Stimulated activated CD4-positive, alpha-beta T cell treated with anti-CD3 and anti-CD28 coated beads, Interleukin-1b, Interleukin-23, amount 100 ng/mL, for 24 hours (primary cell): ENCODE results near the gene PTCD2.

Source experiments
- DNase-seq, 4 experiments: peaks; one replicate each; pipeline ENCODE4 v3.0.0-alpha.2; 2020; ENCODE audit warnings: low read depth in 4 of 4, low spot score in 1 of 4

PTCD2 gene

GRCh38 chr5:72319976-72320752 lies at the start of gene PTCD2, which contains the start of gene MRPS27:
TSS of gene PTCD2 (plus strand) at chr5:72320373. CDS start at chr5:72320383, 10 bp downstream.
TSS of gene MRPS27 (minus strand) at chr5:72320240. CDS start at chr5:72320221, 19 bp downstream.
- DNase-seq: peak; percentile 81 to 92 (median 84)

DNA sequence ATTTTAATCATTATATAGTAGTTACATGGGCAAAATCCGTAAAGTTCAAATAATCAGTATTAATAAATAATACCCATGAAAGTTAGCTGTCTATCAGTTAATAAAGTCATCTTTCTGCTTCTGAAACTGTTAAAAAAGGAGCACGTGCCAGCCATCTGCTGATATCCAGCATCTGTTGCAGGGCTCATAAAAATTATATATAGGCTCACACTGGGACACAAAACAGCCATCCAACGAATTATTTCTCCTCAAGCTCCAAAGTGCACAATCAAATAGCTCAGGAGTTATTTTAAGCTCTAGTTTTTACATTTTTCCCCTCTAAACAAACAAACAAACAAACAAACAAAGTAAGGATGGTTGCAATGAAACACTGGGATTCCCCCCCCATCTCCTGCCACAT lies 48.5 kb upstream of the PTCD2 start:
- DNase-seq: no peak

- DNase-seq: no peak
Measured at GRCh38 chr5:72272398-72272797, 47.8 kb upstream of the PTCD2 start.

DNA sequence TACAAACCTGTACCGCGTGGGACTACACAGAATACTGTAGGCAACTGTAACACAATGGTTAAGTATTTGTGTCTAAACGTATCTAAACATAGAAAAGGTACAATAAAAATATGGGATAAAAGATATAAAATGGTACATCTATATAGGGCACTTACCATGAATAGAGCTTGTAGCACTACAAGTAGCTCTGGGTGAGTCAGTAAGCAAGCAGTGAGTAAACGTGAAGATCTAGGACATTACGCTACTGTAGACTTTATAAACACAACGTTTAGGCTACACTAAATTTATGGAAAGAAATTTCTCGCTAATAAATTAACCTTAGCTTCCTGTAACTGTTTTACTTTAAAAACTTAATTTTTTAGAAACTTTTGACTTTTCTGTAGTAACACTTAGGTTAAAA lies 46.6 kb upstream of the PTCD2 start:
- DNase-seq: no peak

DNA sequence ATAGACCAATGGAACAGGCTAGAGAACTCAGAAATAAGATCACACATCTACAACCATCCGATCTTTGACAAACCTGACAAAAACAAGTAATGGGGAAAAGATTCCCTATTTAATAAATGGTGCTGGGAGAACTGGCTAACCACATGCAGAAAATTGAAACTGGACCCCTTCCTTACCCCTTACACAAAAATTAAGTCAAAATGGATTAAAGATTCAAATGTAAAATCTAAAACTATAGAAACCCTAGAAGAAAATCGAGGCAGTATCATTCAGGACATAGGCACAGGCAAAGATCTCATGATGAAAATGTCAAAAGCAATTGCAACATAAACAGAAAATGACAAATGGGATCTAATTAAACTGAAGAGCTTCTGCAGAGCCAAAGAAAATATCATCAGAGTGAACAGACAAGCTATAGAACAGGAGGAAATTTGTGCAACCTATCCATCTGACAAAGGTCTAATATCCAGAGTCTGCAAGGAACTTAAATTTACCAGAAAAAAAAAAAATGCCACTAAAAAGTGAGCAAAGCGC lies 43.9 kb upstream of the PTCD2 start:
- no peak for DNase-seq

- no peak for DNase-seq
Measured at GRCh38 chr5:72280581-72281069, 39.5 kb upstream of the PTCD2 start.

DNA sequence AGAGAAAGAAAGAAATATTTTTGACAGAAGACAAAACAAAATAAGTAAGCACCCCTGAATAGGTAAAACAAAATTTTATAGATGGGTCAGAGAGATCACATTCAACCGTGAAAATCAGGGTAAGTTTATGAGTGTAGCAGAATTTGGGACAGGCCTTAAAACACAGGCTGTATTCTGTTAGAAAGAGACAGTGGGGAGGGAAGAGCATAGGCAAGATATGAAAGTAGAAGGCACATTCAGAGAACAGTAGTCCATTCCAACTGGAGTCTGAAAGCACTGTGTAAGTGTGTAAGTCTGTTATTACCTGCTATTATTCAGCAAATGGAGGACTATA lies 38.8 kb upstream of the PTCD2 start:
- DNase-seq: no peak

DNA sequence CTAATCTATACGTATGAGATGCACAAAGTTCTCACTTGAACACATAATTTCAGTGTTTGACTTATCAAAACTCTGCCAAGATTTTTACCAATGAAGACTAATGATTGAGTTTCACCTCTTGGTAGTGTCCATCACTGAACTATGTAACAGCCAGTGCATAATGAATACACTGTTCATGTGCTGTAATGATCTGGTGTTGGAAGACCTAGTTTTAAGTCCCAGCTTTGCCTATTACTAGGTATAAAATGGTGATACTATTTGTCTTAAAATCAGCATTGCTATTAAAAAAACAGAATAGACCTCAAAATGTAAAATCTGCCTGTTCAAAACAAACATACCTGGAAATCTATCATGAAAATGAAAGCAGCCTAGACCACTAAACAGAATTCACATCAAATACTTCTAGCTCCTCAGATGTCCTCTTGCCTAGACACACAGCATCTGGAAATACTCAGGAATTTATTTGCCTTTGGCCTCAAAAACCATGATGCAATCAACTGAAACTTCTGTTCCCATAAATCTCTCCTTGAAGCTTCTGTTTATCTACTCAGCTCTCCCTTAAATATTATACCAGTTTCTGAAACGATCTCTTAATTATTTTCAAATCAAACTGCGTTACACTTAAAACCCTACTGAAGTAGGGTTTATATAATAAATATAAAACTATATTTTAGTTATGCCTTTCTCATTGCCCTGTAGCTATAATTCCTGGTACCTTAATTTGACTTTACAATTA lies 38.2 kb upstream of the PTCD2 start:
- DNase-seq: no peak

DNA sequence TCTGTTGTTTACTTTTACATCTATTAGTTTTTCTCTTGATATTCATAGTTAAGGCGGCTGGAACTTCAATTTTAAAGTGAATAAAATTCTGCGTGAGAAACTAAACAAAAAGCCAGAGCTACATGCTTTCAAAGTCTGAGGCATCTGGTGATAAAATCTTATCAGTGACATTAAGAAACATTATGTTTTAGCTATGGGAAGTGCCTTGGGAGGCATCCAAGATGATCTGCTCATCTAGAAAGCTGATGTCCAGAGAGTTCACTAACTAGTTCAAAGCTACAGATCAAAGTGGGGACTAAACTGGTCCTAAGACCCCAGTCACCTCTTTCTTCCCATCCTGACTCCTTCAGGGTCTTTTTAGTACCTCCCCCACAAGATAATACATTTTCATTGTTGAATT lies 37.3 kb upstream of the PTCD2 start:
- no peak for DNase-seq

- no peak for DNase-seq
Measured at GRCh38 chr5:72283358-72283757, 36.8 kb upstream of the PTCD2 start.

GRCh38 chr5:72284559-72285423 lies 35.4 kb upstream of the PTCD2 start:
- no peak for DNase-seq

DNA sequence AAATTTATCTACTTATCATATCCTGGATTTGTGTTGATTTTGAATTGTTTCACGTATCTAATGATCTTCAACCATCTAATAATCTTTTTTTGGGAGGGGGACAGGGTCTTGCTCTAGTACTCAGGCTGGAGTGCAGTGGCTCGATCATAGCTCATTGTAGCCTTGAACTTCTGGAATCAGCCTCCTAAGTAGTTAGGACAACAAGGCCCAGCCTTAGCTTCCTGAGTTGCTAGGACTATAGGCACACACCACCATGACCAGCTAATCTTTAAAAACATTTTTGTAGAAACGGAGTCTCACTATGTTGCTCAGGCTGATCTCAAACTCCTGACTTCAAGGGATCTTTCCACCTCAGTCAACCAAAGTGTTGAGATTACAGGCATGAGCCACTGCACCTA lies 34.8 kb upstream of the PTCD2 start:
- no peak for DNase-seq

DNA sequence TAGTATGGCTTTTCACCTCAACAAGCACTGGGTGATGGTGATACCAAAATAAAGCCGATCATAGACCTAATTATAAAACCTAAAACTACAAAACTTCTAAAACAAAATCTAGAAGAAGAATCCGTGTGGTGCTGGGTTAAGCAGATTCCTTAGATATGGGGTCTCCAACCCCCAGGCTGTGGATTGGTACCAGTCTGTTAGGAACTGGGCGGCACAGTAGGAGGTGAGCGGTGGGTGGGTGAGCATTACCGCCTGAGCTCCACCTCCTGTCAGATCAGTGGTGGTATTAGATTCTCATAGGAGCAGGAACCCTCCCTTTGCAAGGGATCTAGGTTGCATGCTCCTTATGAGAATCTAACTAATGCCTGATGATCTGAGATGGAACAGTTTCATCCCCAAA lies 33.4 kb upstream of the PTCD2 start:
- no peak for DNase-seq

DNA sequence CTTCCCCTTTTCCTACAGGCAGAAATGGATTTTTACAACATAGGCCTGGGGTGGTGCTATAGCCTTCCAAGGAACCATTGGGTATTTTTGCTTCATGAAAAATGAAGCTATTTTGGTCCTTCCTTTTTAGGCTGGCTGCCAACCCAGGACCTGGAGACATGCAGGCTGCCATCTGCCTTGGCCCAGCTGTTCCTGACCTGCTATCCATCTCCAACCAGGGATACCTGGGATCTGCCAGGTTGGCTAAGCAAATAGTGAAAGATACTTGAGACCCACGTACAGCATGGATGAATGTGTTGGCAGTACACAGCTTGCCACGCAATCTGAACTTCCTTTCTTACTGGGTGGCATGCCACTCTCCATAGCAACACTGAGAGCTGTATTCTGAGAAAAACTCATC lies 31.2 kb upstream of the PTCD2 start:
- DNase-seq: no peak

- no peak for DNase-seq
Measured at GRCh38 chr5:72290356-72291133, 29.6 kb upstream of the PTCD2 start.

- DNase-seq: no peak
Measured at GRCh38 chr5:72291601-72292000, 28.6 kb upstream of the PTCD2 start.

- no peak for DNase-seq
Measured at GRCh38 chr5:72292411-72292810, 27.8 kb upstream of the PTCD2 start.

GRCh38 chr5:72293495-72294055 lies 26.6 kb upstream of the PTCD2 start:
- no peak for DNase-seq

GRCh38 chr5:72294473-72294872 lies 25.7 kb upstream of the PTCD2 start:
- DNase-seq: no peak

DNA sequence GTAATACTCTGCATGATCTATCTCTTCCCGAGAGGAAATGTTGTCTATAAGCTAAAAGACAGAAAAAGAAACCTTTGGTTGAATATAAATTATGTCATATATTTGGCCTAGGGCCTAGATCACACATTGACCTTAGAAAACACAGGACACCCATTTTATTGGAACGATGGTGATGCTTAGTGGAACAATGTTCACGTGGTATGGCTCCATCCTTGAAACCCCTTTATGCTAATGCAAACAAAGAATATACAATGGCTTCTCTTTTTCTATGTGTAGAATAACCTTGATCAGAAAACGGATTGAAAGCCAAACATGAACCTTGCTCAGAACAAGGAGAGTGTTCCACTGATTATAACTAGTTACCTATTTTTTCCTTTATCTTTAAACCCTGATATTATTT lies 24.6 kb upstream of the PTCD2 start:
- DNase-seq: no peak
